22Rv1 (cell line): ENCODE measurements around the gene PPFIA3.

Experiments used
- H3K27ac ChIP-seq: fragments of 450-650 bp; 2 replicates; pipeline ENCODE4 v1.5.1; 2017
- CTCF ChIP-seq: fragments of 450-650 bp; IDR thresholded peaks from 2 replicates; pipeline ENCODE4 v1.5.1; 2017; ENCODE audit warnings: mild to moderate bottlenecking
- ZFX ChIP-seq: fragments of 450-650 bp; IDR thresholded peaks from 2 replicates; pipeline ENCODE4 v1.6.1; 2017; ENCODE audit warnings: antibody characterized with exemption, borderline replicate concordance

Gene PPFIA3

GRCh38 chr19:49196527-49197240 is 77.3 kb downstream of the PPFIA3 start:
- TF ChIP-seq CTCF = no peak
- no peak for TF ChIP-seq ZFX
- H3K27ac ChIP-seq = peak overlapping the region; percentile 18; the same call in 1 of the 2 replicates

GRCh38 chr19:49200238-49200862 is 81.0 kb downstream of the PPFIA3 start:
- TF ChIP-seq CTCF = no peak
- no peak for TF ChIP-seq ZFX
- peak overlapping the region; percentile 17 for H3K27ac ChIP-seq
